HEK293 (cell line): ENCODE data around the gene TIMP2.

Experiments
- CTCF ChIP-seq: fragments of 450-650 bp; formaldehyde crosslinking; IDR thresholded peaks from 2 replicates; pipeline ENCODE4 v1.5.1; 2016; ENCODE audit warnings: missing biosample characterization, missing genetic modification characterization
- REPIN1 ChIP-seq: fragments of 450-650 bp; formaldehyde crosslinking; IDR thresholded peaks from 2 replicates; pipeline ENCODE4 v1.5.1; 2017; ENCODE audit warnings: missing biosample characterization, missing genetic modification characterization, low read depth
- REST ChIP-seq: fragments of 450-650 bp; formaldehyde crosslinking; IDR thresholded peaks from 2 replicates; pipeline ENCODE4 v1.5.1; 2016; ENCODE audit warnings: missing biosample characterization, missing genetic modification characterization
- SALL2 ChIP-seq: fragments of 450-650 bp; formaldehyde crosslinking; IDR thresholded peaks from 2 replicates; pipeline ENCODE4 v1.5.0; 2017; ENCODE audit warnings: missing biosample characterization, mild to moderate bottlenecking, missing genetic modification characterization, borderline replicate concordance
- ZBTB49 ChIP-seq: fragments of 450-650 bp; formaldehyde crosslinking; IDR thresholded peaks from 2 replicates; pipeline ENCODE4 v1.5.1; 2016; ENCODE audit warnings: missing biosample characterization, missing genetic modification characterization, low read depth
- ZBTB7A ChIP-seq: fragments of 450-650 bp; formaldehyde crosslinking; IDR thresholded peaks from 2 replicates; pipeline ENCODE4 v1.5.1; 2016; ENCODE audit warnings: low read depth, missing biosample characterization, missing genetic modification characterization
- ZNF18 ChIP-seq: fragments of 450-650 bp; formaldehyde crosslinking; IDR thresholded peaks from 2 replicates; pipeline ENCODE4 v1.5.1; 2016; ENCODE audit warnings: missing biosample characterization, missing genetic modification characterization
- ZNF24 ChIP-seq: fragments of 450-650 bp; formaldehyde crosslinking; IDR thresholded peaks from 2 replicates; pipeline ENCODE4 v1.5.1; 2016; ENCODE audit warnings: missing biosample characterization, missing genetic modification characterization
- ZNF350 ChIP-seq: fragments of 450-650 bp; formaldehyde crosslinking; IDR thresholded peaks from 2 replicates; pipeline ENCODE4 v1.5.0; 2017; ENCODE audit warnings: missing biosample characterization, mild to moderate bottlenecking, missing genetic modification characterization
- ZNF398 ChIP-seq: fragments of 450-650 bp; formaldehyde crosslinking; IDR thresholded peaks from 2 replicates; pipeline ENCODE4 v1.5.1; 2017; ENCODE audit warnings: missing biosample characterization, missing genetic modification characterization
- ZNF404 ChIP-seq: fragments of 450-650 bp; formaldehyde crosslinking; IDR thresholded peaks from 2 replicates; pipeline ENCODE4 v1.5.1; 2017; ENCODE audit warnings: missing biosample characterization, missing genetic modification characterization
- ZNF692 ChIP-seq: fragments of 450-650 bp; formaldehyde crosslinking; IDR thresholded peaks from 2 replicates; pipeline ENCODE4 v1.5.1; 2016; ENCODE audit warnings: missing biosample characterization, missing genetic modification characterization

- no peak for TF ChIP-seq REPIN1 (tag by site-specific recombination)
- no peak for TF ChIP-seq ZNF350 (tag by site-specific recombination)
- no peak for TF ChIP-seq ZNF404 (tag by site-specific recombination)
- TF ChIP-seq ZBTB49, result no peak
- no peak for TF ChIP-seq ZNF692 (tag by site-specific recombination)
- no peak for TF ChIP-seq REST (tag by site-specific recombination)
- no peak for TF ChIP-seq SALL2 (tag by site-specific recombination)
- no peak for TF ChIP-seq ZNF24
- TF ChIP-seq CTCF (tag by site-specific recombination), result no peak
- TF ChIP-seq ZNF398 (tag by site-specific recombination), result no peak
- no peak for TF ChIP-seq ZBTB7A (tag by site-specific recombination)
- no peak for TF ChIP-seq ZNF18 (tag by site-specific recombination)
These were observed 105.1 kb downstream of the TIMP2 start for GRCh38 chr17:78819806-78820792.
